ENCODE results near the gene RNF138. TPM values are rescaled to one million over a fixed set of nuclear protein-coding genes. Genes with fewer than 3 reads are reported as not detected.

RNF138 gene
- total RNA-seq, 1 donor from 2014 or later = not detected

DNA sequence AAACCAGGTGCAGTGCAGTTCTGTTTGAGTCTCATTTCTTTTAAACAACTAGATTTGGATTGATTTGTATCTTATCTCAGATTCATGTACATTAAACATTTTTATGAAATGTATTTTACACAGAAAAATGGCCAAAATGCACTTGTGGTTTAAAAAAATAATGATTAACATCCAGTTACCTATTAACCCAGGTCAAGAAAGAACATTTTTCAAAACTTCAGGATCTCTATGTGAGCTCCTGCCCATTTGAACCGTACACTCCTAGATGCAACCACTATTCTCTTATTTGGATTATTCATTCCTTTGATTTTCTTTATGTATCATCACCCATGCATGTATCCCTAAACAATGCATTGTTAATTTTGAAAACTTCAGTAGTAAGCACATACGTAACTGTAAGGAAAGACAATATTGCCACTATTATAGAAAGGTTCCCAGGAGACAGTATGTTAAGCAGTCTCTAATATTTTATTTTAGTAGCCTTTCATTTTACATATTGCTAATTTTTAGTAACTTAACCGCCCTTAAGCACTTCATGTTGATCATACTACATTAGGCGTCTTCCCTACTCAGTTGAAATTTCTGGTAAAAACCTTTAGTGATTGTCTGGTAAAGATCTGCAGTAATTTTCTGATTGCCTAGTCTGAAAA lies 22.7 kb downstream of the RNF138 start:
- peaks cover 14 to 26% of the 10 kb centered on the region in 2 donors for H3K36me3 ChIP-seq
- intact Hi-C loops (cut with DNase I) = no loop called here
- TF ChIP-seq, protein P1, sequence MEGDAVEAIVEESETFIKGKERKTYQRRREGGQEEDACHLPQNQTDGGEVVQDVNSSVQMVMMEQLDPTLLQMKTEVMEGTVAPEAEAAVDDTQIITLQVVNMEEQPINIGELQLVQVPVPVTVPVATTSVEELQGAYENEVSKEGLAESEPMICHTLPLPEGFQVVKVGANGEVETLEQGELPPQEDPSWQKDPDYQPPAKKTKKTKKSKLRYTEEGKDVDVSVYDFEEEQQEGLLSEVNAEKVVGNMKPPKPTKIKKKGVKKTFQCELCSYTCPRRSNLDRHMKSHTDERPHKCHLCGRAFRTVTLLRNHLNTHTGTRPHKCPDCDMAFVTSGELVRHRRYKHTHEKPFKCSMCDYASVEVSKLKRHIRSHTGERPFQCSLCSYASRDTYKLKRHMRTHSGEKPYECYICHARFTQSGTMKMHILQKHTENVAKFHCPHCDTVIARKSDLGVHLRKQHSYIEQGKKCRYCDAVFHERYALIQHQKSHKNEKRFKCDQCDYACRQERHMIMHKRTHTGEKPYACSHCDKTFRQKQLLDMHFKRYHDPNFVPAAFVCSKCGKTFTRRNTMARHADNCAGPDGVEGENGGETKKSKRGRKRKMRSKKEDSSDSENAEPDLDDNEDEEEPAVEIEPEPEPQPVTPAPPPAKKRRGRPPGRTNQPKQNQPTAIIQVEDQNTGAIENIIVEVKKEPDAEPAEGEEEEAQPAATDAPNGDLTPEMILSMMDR (IDR thresholded peaks at IDR 0.05) = no peak

GRCh38 chr18:32122039-32122438 lies 30.4 kb downstream of the RNF138 start:
- Histone ChIP-seq H3K4me1 (no peaks in the 10 kb centered on the region), H3K27me3 (no peaks in the 10 kb centered on the region), H3K9me3 (no peaks in the 10 kb centered on the region), H3K27ac (no peak overlapping the region), H3K36me3 (peaks cover 9 to 32% of the 10 kb centered on the region in 2 donors), H3K4me3 (no peak overlapping the region)
- TF ChIP-seq, protein P1 (IDR thresholded peaks at IDR 0.05) = no peak
- no peak for DNase-seq (ENCODE audit: low spot score in 2 of 2)
- intact Hi-C loops (cut with DNase I) = no loop called here

More for the DNA sequence above, 22.7 kb downstream of the RNF138 start:
- DNase-seq (ENCODE audit: low spot score in 2 of 2) = no peak
- H3K27ac ChIP-seq = no peak overlapping the region
- no peaks in the 10 kb centered on the region for H3K4me1 ChIP-seq
- no peaks in the 10 kb centered on the region for H3K27me3 ChIP-seq
- H3K9me3 ChIP-seq = no peaks in the 10 kb centered on the region
- no peak overlapping the region for H3K4me3 ChIP-seq

DNA sequence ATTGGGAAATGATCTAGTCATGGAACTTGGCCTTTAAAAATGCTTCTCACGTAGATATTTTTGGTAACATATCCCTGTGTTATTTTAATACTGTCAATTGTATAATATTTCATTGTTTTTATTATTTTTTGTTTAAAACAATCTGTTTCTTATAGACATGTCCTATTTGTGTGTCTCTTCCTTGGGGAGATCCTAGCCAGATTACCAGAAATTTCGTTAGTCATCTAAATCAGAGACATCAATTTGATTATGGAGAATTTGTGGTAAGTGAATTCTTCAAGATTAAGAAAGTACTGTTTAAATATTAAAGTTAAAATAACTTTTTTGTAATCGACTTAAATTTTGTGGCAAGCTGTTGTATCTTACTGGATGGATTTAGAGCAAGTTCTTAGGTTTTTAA lies 34.9 kb downstream of the RNF138 start:
- Histone ChIP-seq H3K9me3 (no peaks in the 10 kb centered on the region), H3K27me3 (no peaks in the 10 kb centered on the region), H3K4me3 (no peak overlapping the region), H3K36me3 (peaks cover 9 to 38% of the 10 kb centered on the region in 2 donors), H3K4me1 (no peaks in the 10 kb centered on the region), H3K27ac (no peak overlapping the region)
- TF ChIP-seq, protein P1 (IDR thresholded peaks at IDR 0.05) = no peak
- no peak for DNase-seq (ENCODE audit: low spot score in 2 of 2)
- intact Hi-C loops (cut with DNase I) = no loop called here

DNA sequence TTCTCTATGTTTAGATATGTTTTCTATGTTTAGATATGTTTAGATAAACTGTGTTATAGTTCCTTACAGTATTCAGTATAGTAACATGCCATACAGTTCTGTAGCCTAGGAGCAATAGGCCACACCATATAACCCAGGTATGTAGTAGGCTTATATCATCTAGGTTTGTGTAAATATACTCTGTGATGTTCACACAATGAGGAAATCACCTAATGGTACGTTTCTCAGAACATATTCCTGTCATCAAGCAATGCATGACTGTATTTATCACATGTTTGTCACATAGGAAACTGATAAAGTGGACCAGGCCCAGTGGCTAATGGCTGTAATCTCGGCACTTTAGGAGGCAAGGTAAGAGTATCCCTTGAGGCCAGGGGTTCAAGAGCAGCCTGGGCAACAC lies 44.0 kb downstream of the RNF138 start:
- peaks cover 0 to 13% of the 10 kb centered on the region in 2 donors for H3K36me3 ChIP-seq
- TF ChIP-seq, protein P1 (IDR thresholded peaks at IDR 0.05) = no peak
- no peaks in the 10 kb centered on the region for H3K9me3 ChIP-seq
- intact Hi-C loops (cut with DNase I) = no loop called here
- H3K4me3 ChIP-seq = no peak overlapping the region
- H3K27me3 ChIP-seq = no peaks in the 10 kb centered on the region
- DNase-seq (ENCODE audit: low spot score in 2 of 2) = no peak
- no peak overlapping the region for H3K27ac ChIP-seq
- no peaks in the 10 kb centered on the region for H3K4me1 ChIP-seq

- Histone ChIP-seq H3K4me3 (no peak overlapping the region), H3K27me3 (no peaks in the 10 kb centered on the region), H3K4me1 (no peaks in the 10 kb centered on the region), H3K36me3 (no peaks in the 10 kb centered on the region), H3K9me3 (no peaks in the 10 kb centered on the region), H3K27ac (no peak overlapping the region)
- intact Hi-C loops (cut with DNase I) = no loop called here
- TF ChIP-seq, protein P1 (IDR thresholded peaks at IDR 0.05) = no peak
- DNase-seq (ENCODE audit: low spot score in 2 of 2) = no peak
Observed at GRCh38 chr18:32138332-32138982, 46.8 kb downstream of the RNF138 start.
